B cell (primary cell): ENCODE results near the gene NSFL1C. TPM values are rescaled to one million over a fixed set of nuclear protein-coding genes. Genes with fewer than 3 reads are reported as not detected.

ENCODE experiments used
- ATAC-seq: fragments of 200-7000 bp; cut with Tn5 transposase; one replicate; pipeline ENCODE4 v1.10.0; 2021; ENCODE audit warnings: low read depth, mild to moderate bottlenecking, moderate number of reproducible peaks, moderate library complexity
- CTCF ChIA-PET: fragments of 350-600 bp; sonication (Branson Sonifier 250); formaldehyde crosslinking; loops from one replicate; lab custom pipeline; 2021; ENCODE audit warnings: antibody characterized with exemption, inconsistent platforms; lab: Charles Lee
- POLR2A ChIA-PET: fragments of 350-600 bp; sonication (Branson Sonifier 250); formaldehyde crosslinking; loops from one replicate; lab custom pipeline; 2021; ENCODE audit warnings: antibody characterized with exemption; lab: Charles Lee
- DNase-seq: peaks from one replicate; pipeline ENCODE4 v3.0.0; 2013
- H2AFZ ChIP-seq: 2 replicates; pipeline ENCODE4 v1.6.1; 2012; ENCODE audit warnings: mild to moderate bottlenecking, low read depth, low read length; ENCODE audit not compliant: insufficient read depth, poor library complexity, severe bottlenecking
- H3K27ac ChIP-seq, 2 donors: 1 replicate in 1 of 2; 2 replicates in 1 of 2; pipeline ENCODE4 v1.5.1; 2012 to 2013; ENCODE audit warnings: low read length in 2 of 2, mild to moderate bottlenecking in 2 of 2, moderate library complexity in 1 of 2
- H3K27me3 ChIP-seq, 4 experiments: fragments of 200-600 bp in 1 of 4; sonication (generic) in 1 of 4; replicated peaks in 1 of 4; 1 replicate in 2 of 4; 2 replicates in 2 of 4; pipeline versions ENCODE4 v1.6.1 to v1.7.0; 2013 to 2016; ENCODE audit warnings: low read length in 3 of 4, mild to moderate bottlenecking in 2 of 4, mixed read lengths in 1 of 4, moderate library complexity in 1 of 4; ENCODE audit not compliant: insufficient read depth in 4 of 4, control insufficient read depth in 3 of 4; ENCODE audit errors: control extremely low read depth in 1 of 4
- H3K36me3 ChIP-seq, 2 experiments: replicated peaks in 1 of 2; 1 replicate in 1 of 2; 2 replicates in 1 of 2; pipeline versions ENCODE4 v1.6.1 to v1.7.1; 2013; ENCODE audit warnings: low read length in 1 of 2; ENCODE audit not compliant: insufficient read depth in 2 of 2, control insufficient read depth in 1 of 2; ENCODE audit errors: control extremely low read depth in 1 of 2, extremely low read depth in 1 of 2
- H3K4me1 ChIP-seq, 2 donors: fragments of 200-600 bp in 1 of 2; sonication (generic) in 1 of 2; 1 replicate in 1 of 2; 2 replicates in 1 of 2; pipeline versions ENCODE4 v1.5.1 to v1.6.1; 2013 to 2017; ENCODE audit warnings: low read length in 2 of 2; ENCODE audit not compliant: control insufficient read depth in 2 of 2, insufficient read depth in 2 of 2
- H3K4me2 ChIP-seq: replicated peaks from 2 replicates; pipeline ENCODE3; 2012; ENCODE audit warnings: mild to moderate bottlenecking, low read depth, low read length; ENCODE audit not compliant: poor library complexity, severe bottlenecking
- H3K4me3 ChIP-seq, 5 experiments: fragments of 200-600 bp in 1 of 5; sonication (generic) in 1 of 5; 1 replicate in 3 of 5; 2 replicates in 2 of 5; pipeline versions ENCODE4 v1.5.1 to v1.7.0; 2011 to 2016; ENCODE audit warnings: low read length in 4 of 5, mild to moderate bottlenecking in 4 of 5, low read depth in 2 of 5, control low read depth in 1 of 5, moderate library complexity in 1 of 5; ENCODE audit not compliant: insufficient read depth in 1 of 5; ENCODE audit errors: control extremely low read depth in 1 of 5, extremely low read depth in 1 of 5
- H3K79me2 ChIP-seq: fragments of 200-600 bp; sonication (generic); one replicate; pipeline ENCODE4 v1.6.0; 2016; ENCODE audit warnings: low read length; ENCODE audit not compliant: control insufficient read depth, insufficient read depth
- H3K9ac ChIP-seq: fragments of 200-600 bp; sonication (generic); 2 replicates; pipeline ENCODE4 v1.6.1; 2017; ENCODE audit warnings: mild to moderate bottlenecking, low read length, moderate library complexity
- H3K9me3 ChIP-seq, 3 donors: one replicate each; pipeline versions ENCODE4 v1.6.1 to v1.7.1; 2013; ENCODE audit warnings: low read length in 2 of 3; ENCODE audit not compliant: control insufficient read depth in 2 of 3, insufficient read depth in 1 of 3; ENCODE audit errors: control extremely low read depth in 1 of 3
- H4K20me1 ChIP-seq: 2 replicates; pipeline ENCODE4 v1.6.0; 2012; ENCODE audit warnings: mild to moderate bottlenecking, low read length; ENCODE audit not compliant: insufficient read depth, control insufficient read depth, poor library complexity, severe bottlenecking
- H3K27ac Mint-ChIP-seq: one replicate; pipeline ENCODE4 v1.8.0; 2021; ENCODE audit warnings: mixed read lengths
- H3K27me3 Mint-ChIP-seq: one replicate; pipeline ENCODE4 v1.8.0; 2021; ENCODE audit warnings: mixed read lengths
- H3K4me1 Mint-ChIP-seq: one replicate; pipeline ENCODE4 v1.8.0; 2021; ENCODE audit warnings: mixed read lengths
- H3K4me3 Mint-ChIP-seq: one replicate; pipeline ENCODE4 v1.8.0; 2021; ENCODE audit warnings: mixed read lengths
- H3K9me3 Mint-ChIP-seq: one replicate; pipeline ENCODE4 v1.8.0; 2022; ENCODE audit warnings: mixed read lengths; ENCODE audit not compliant: insufficient read depth
- EZH2 ChIP-seq: IDR thresholded peaks from 2 replicates; pipeline ENCODE4 v1.6.1; 2012; ENCODE audit warnings: borderline replicate concordance, low read depth, mild to moderate bottlenecking, moderate library complexity, low read length; ENCODE audit not compliant: insufficient read depth, poor library complexity, severe bottlenecking
- whole genome bisulfite sequencing: methylation state at CpG from one replicate; pipeline ENCODE4 v1.1.5; 2013; ENCODE audit warnings: missing lambda C conversion rate; ENCODE audit not compliant: insufficient coverage; 5-methylcytosine and 5-hydroxymethylcytosine counted together
- intact Hi-C: fragments of 100-400 bp; cut with micrococcal nuclease; formaldehyde crosslinking; loops from one replicate; pipeline ENCODE4 v1.10.0; 2022
- polyA plus RNA-seq: library from polyadenylated mRNA; depleted of rRNA; stranded (reverse); fragments of >200 nt; gene quantifications from 2 replicates; pipeline ENCODE4 v1.2.3, GENCODE V29; 2012
- total RNA-seq, 2 donors: library from RNA; stranded (reverse); fragments of 120-200 nt in 1 of 2; gene quantifications; 1 replicate in 1 of 2; 2 replicates in 1 of 2; pipeline versions ENCODE4 v1.2.3 to v1.2.4, GENCODE V29; 2013 to 2022
- TF ChIP-seq, protein P1 (sequence below): fragments of 200-600 bp; IDR thresholded peaks from one replicate; pipeline ENCODE4 v1.8.0; 2022; ENCODE audit warnings: antibody characterized with exemption, mild to moderate bottlenecking

NSFL1C gene
- total and polyA plus RNA-seq, 2 donors (not counting 1 experiment from before 2014, with no cell fraction given) = 24.1 to 80.3 TPM

- Histone ChIP-seq H2AFZ (no peak overlapping the region), H3K9ac (no peak overlapping the region), H3K4me2 (no peak overlapping the region), H4K20me1 (no peaks in the 10 kb centered on the region), H3K27me3 (peaks cover 0 to 29% (median 10%) of the 10 kb centered on the region in 4 experiments), H3K36me3 (no peaks in the 10 kb centered on the region), H3K27ac (no peak overlapping the region), H3K4me1 (peaks cover 0 to 3% of the 10 kb centered on the region in 2 donors), H3K79me2 (no peaks in the 10 kb centered on the region), H3K4me3 (no peak overlapping the region), H3K9me3 (peaks cover 0 to 4% (median 3%) of the 10 kb centered on the region in 3 donors)
- WGBS = 2% methylated on average over 5 of the region's 8 CpGs
- H3K27ac Mint-ChIP-seq = no peak overlapping the region
- no peaks in the 10 kb centered on the region for H3K9me3 Mint-ChIP-seq
- peaks cover 2% of the 10 kb centered on the region for H3K4me1 Mint-ChIP-seq
- H3K4me3 Mint-ChIP-seq = no peak overlapping the region
- TF ChIP-seq EZH2 = no peak
- TF ChIP-seq, protein P1, sequence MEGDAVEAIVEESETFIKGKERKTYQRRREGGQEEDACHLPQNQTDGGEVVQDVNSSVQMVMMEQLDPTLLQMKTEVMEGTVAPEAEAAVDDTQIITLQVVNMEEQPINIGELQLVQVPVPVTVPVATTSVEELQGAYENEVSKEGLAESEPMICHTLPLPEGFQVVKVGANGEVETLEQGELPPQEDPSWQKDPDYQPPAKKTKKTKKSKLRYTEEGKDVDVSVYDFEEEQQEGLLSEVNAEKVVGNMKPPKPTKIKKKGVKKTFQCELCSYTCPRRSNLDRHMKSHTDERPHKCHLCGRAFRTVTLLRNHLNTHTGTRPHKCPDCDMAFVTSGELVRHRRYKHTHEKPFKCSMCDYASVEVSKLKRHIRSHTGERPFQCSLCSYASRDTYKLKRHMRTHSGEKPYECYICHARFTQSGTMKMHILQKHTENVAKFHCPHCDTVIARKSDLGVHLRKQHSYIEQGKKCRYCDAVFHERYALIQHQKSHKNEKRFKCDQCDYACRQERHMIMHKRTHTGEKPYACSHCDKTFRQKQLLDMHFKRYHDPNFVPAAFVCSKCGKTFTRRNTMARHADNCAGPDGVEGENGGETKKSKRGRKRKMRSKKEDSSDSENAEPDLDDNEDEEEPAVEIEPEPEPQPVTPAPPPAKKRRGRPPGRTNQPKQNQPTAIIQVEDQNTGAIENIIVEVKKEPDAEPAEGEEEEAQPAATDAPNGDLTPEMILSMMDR = peak; percentile 100
- H3K27me3 Mint-ChIP-seq = peaks cover 58% of the 10 kb centered on the region
- ChIA-PET CTCF (interaction anchor here (0.6 to 5.7 kb wide), 60 partner anchors 8 to 621 kb away, joined by 3 to 85 read pairs (median 5); partner anchors contain the start of genes FKBP1A, NSFL1C and SNPH), POLR2A (interaction anchor here (0.8 kb wide), 1 partner anchor 38 kb away, joined by 4 read pairs; the partner anchor contains the start of gene NSFL1C)
- peak; percentile 91 for DNase-seq
- intact Hi-C loops = loop anchor here (1.0 kb wide), 6 partner anchors 36 to 385 kb away; partner anchors contain the start of genes FKBP1A and PSMF1
- peak; percentile 100 for ATAC-seq
Measured at GRCh38 chr20:1503564-1504227, 37.0 kb upstream of the NSFL1C start.

DNA sequence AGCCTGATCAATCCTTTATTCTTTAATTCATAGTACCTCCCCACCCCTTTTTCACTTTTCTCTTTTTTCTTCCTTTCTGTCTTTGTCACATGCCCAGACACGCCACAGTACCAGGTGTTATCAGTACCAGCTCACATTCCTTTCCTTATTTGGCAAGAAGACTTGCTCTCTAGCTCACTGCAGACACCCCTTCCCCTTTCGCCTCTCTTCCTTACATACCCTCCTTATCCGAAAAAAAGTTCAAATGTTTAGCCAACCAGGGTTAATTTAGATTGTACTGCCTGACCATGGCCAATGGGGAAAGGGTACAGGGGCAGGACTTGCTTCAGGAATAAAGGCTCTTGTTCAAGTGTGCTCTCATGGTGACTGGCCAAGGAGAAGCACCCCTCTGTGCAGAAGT lies 33.8 kb upstream of the NSFL1C start:
- peaks cover 0 to 3% of the 10 kb centered on the region in 2 donors for H3K4me1 ChIP-seq
- Mint-ChIP-seq H3K27me3 (peaks cover 48% of the 10 kb centered on the region), H3K9me3 (no peaks in the 10 kb centered on the region), H3K4me1 (peaks cover 2% of the 10 kb centered on the region), H3K4me3 (no peak overlapping the region), H3K27ac (no peak overlapping the region)
- H3K27me3 ChIP-seq = peaks cover 0 to 23% (median 10%) of the 10 kb centered on the region in 4 experiments
- POLR2A ChIA-PET = no interaction called here
- peaks cover 0 to 4% (median 3%) of the 10 kb centered on the region in 3 donors for H3K9me3 ChIP-seq
- no peak overlapping the region for H2AFZ ChIP-seq
- H3K9ac ChIP-seq = no peak overlapping the region
- H3K4me3 ChIP-seq = no peak overlapping the region
- DNase-seq (no peak), ATAC-seq (no peak)
- CTCF ChIA-PET = interaction anchor here (1.0 kb wide), 1 partner anchor 31 kb away, joined by 4 read pairs; no protein-coding TSS in a partner anchor
- no peaks in the 10 kb centered on the region for H4K20me1 ChIP-seq
- TF ChIP-seq, protein P1 = no peak
- no peak for TF ChIP-seq EZH2
- WGBS = 51% methylated on average over 3 of the region's 3 CpGs
- H3K79me2 ChIP-seq = no peaks in the 10 kb centered on the region
- no peak overlapping the region for H3K4me2 ChIP-seq
- no peaks in the 10 kb centered on the region for H3K36me3 ChIP-seq
- intact Hi-C loops = no loop called here
- no peak overlapping the region for H3K27ac ChIP-seq
